ENCODE data around the gene VEZT. TPM values are rescaled to one million over a fixed set of nuclear protein-coding genes. Genes with fewer than 3 reads are reported as not detected.
"Not testable (repeated sequence)": the region's sequence is repeated elsewhere in the genome, so short reads cannot be mapped to it uniquely, and the experiment has no call there.

VEZT gene
- total RNA-seq, 2 experiments from 2014 or later: 52.6 to 57.2 TPM

GRCh38 chr12:95193139-95193538 is 24.5 kb upstream of the VEZT start:
- no peaks in the 10 kb centered on the region for H3K36me3 ChIP-seq (ENCODE audit: insufficient read depth, low read length)
- H3K27me3 Mint-ChIP-seq: no peaks in the 10 kb centered on the region
- no peak overlapping the region for H3K27ac ChIP-seq (ENCODE audit: low read depth in 1 of 2, low read length in 2 of 2)
- no peak overlapping the region for H3K27ac Mint-ChIP-seq
- H3K4me3 ChIP-seq (ENCODE audit: low read length): no peak overlapping the region
- ChIA-PET CTCF (interaction anchor here (0.6 kb wide), 1 partner anchor 341 kb away, joined by 3 read pairs; no protein-coding TSS in a partner anchor), POLR2A (no interaction called here)
- intact Hi-C loops (cut with DNase I, micrococcal nuclease): no loop called here
- H3K27me3 ChIP-seq (ENCODE audit: control insufficient read depth in 1 of 2, insufficient read depth in 2 of 2, low read length in 2 of 2): no peaks in the 10 kb centered on the region
- ATAC-seq (ENCODE audit: poor library complexity) (no peak), DNase-seq (no peak)
- no peaks in the 10 kb centered on the region for H3K9me3 ChIP-seq (ENCODE audit: control insufficient read depth in 1 of 2, insufficient read depth in 1 of 2, low read length in 2 of 2)
- H3K36me3 Mint-ChIP-seq (ENCODE audit: low read depth): no peaks in the 10 kb centered on the region
- H3K4me1 Mint-ChIP-seq (ENCODE audit: low read depth): no peaks in the 10 kb centered on the region
- H3K4me1 ChIP-seq (ENCODE audit: insufficient read depth, low read length): no peaks in the 10 kb centered on the region
- H3K9me3 Mint-ChIP-seq: no peaks in the 10 kb centered on the region
- no peak for TF ChIP-seq CTCF (IDR thresholded peaks at IDR 0.05)
- H3K4me3 Mint-ChIP-seq: no peak overlapping the region

GRCh38 chr12:95195122-95195521 is 22.5 kb upstream of the VEZT start:
- DNase-seq (no peak), ATAC-seq (ENCODE audit: poor library complexity) (no peak)
- no peaks in the 10 kb centered on the region for H3K4me1 ChIP-seq (ENCODE audit: insufficient read depth, low read length)
- no peaks in the 10 kb centered on the region for H3K9me3 Mint-ChIP-seq
- H3K36me3 Mint-ChIP-seq (ENCODE audit: low read depth): no peaks in the 10 kb centered on the region
- no peaks in the 10 kb centered on the region for H3K4me1 Mint-ChIP-seq (ENCODE audit: low read depth)
- H3K9me3 ChIP-seq (ENCODE audit: control insufficient read depth in 1 of 2, insufficient read depth in 1 of 2, low read length in 2 of 2): no peaks in the 10 kb centered on the region
- POLR2A ChIA-PET: no interaction called here
- H3K4me3 Mint-ChIP-seq: no peak overlapping the region
- TF ChIP-seq CTCF (IDR thresholded peaks at IDR 0.05): no peak
- H3K27ac ChIP-seq (ENCODE audit: low read depth in 1 of 2, low read length in 2 of 2): no peak overlapping the region
- H3K27ac Mint-ChIP-seq: no peak overlapping the region
- H3K36me3 ChIP-seq (ENCODE audit: insufficient read depth, low read length): no peaks in the 10 kb centered on the region
- no peaks in the 10 kb centered on the region for H3K27me3 Mint-ChIP-seq
- no peaks in the 10 kb centered on the region for H3K27me3 ChIP-seq (ENCODE audit: control insufficient read depth in 1 of 2, insufficient read depth in 2 of 2, low read length in 2 of 2)
- CTCF ChIA-PET: no interaction called here
- intact Hi-C loops (cut with DNase I, micrococcal nuclease): no loop called here
- no peak overlapping the region for H3K4me3 ChIP-seq (ENCODE audit: low read length)

- DNase-seq; H3K27me3 Mint-ChIP-seq; H3K4me3 ChIP-seq (ENCODE audit: low read length); H3K4me1 Mint-ChIP-seq (ENCODE audit: low read depth); ATAC-seq (ENCODE audit: poor library complexity); POLR2A ChIA-PET; H3K4me1 ChIP-seq (ENCODE audit: insufficient read depth, low read length); H3K27me3 ChIP-seq (ENCODE audit: control insufficient read depth in 1 of 2, insufficient read depth in 2 of 2, low read length in 2 of 2); H3K27ac Mint-ChIP-seq; H3K36me3 ChIP-seq (ENCODE audit: insufficient read depth, low read length); H3K36me3 Mint-ChIP-seq (ENCODE audit: low read depth); CTCF ChIA-PET; intact Hi-C loops (cut with DNase I, micrococcal nuclease); H3K9me3 Mint-ChIP-seq; H3K27ac ChIP-seq (ENCODE audit: low read depth in 1 of 2, low read length in 2 of 2); H3K4me3 Mint-ChIP-seq; H3K9me3 ChIP-seq (ENCODE audit: control insufficient read depth in 1 of 2, insufficient read depth in 1 of 2, low read length in 2 of 2): not testable (repeated sequence)
Observed at GRCh38 chr12:95196875-95197569, 20.6 kb upstream of the VEZT start.

GRCh38 chr12:95197636-95198035 is 20.0 kb upstream of the VEZT start:
- ATAC-seq (ENCODE audit: poor library complexity) (no peak), DNase-seq (no peak)
- intact Hi-C loops (cut with DNase I, micrococcal nuclease): no loop called here
- Mint-ChIP-seq H3K27me3 (no peaks in the 10 kb centered on the region), H3K9me3 (no peaks in the 10 kb centered on the region), H3K27ac (no peak overlapping the region), H3K4me3 (no peak overlapping the region), H3K36me3 (ENCODE audit: low read depth) (no peaks in the 10 kb centered on the region), H3K4me1 (ENCODE audit: low read depth) (peaks cover 5% of the 10 kb centered on the region)
- H3K27ac ChIP-seq (ENCODE audit: low read depth in 1 of 2, low read length in 2 of 2): no peak overlapping the region
- POLR2A ChIA-PET: no interaction called here
- H3K36me3 ChIP-seq (ENCODE audit: insufficient read depth, low read length): no peaks in the 10 kb centered on the region
- no peaks in the 10 kb centered on the region for H3K9me3 ChIP-seq (ENCODE audit: control insufficient read depth in 1 of 2, insufficient read depth in 1 of 2, low read length in 2 of 2)
- H3K4me1 ChIP-seq (ENCODE audit: insufficient read depth, low read length): no peaks in the 10 kb centered on the region
- CTCF ChIA-PET: no interaction called here
- no peak overlapping the region for H3K4me3 ChIP-seq (ENCODE audit: low read length)
- TF ChIP-seq CTCF (IDR thresholded peaks at IDR 0.05): no peak
- no peaks in the 10 kb centered on the region for H3K27me3 ChIP-seq (ENCODE audit: control insufficient read depth in 1 of 2, insufficient read depth in 2 of 2, low read length in 2 of 2)

Measured in CD4-positive, alpha-beta T cell (primary cell).